SK-N-SH (cell line): ENCODE measurements around the gene ACSL3. TPM values are rescaled to one million over a fixed set of nuclear protein-coding genes. Genes with fewer than 3 reads are reported as not detected.

Source experiments
- CTCF ChIA-PET: fragments of 300-600, 350-600 bp; formaldehyde crosslinking; extraction: SDS; loops from one replicate; lab custom pipeline; 2021; lab: Yijun Ruan, JAX
- POLR2A ChIA-PET: fragments of 350-600 bp; sonication (Branson Sonifier 250); formaldehyde crosslinking; extraction: SDS; loops from one replicate; lab custom pipeline; 2020; ENCODE audit warnings: antibody characterized with exemption, inconsistent platforms; lab: Yijun Ruan, JAX
- DNase-seq: peaks from one replicate; pipeline ENCODE4 v3.0.0; 2012
- H2AFZ ChIP-seq: fragments of 200-600 bp; sonication (generic); 2 replicates; pipeline ENCODE4 v1.8.1; 2016; ENCODE audit warnings: antibody characterized with exemption, mild to moderate bottlenecking, low read depth
- H3F3A ChIP-seq: fragments of 200-600 bp; sonication (generic); replicated peaks from 2 replicates; pipeline ENCODE3; 2016; ENCODE audit warnings: antibody characterized with exemption, mild to moderate bottlenecking; ENCODE audit not compliant: insufficient read depth
- H3K27ac ChIP-seq, 2 experiments: fragments of 200-500 bp in 1 of 2; fragments of 200-600 bp in 1 of 2; sonication (Bioruptor generic) in 1 of 2; sonication (generic), shearing (Covaris generic) in 1 of 2; 2 replicates each; pipeline versions ENCODE4 v1.5.1 to v1.6.1; 2014 to 2016; ENCODE audit warnings: low read depth in 2 of 2, inconsistent platforms in 1 of 2, low read length in 1 of 2, mild to moderate bottlenecking in 1 of 2, mixed read lengths in 1 of 2
- H3K27me3 ChIP-seq: fragments of 200-600 bp; sonication (generic), shearing (Covaris generic); 2 replicates; pipeline ENCODE4 v1.6.1; 2016; ENCODE audit warnings: mixed run types; ENCODE audit not compliant: insufficient read depth
- H3K36me3 ChIP-seq, 2 experiments: fragments of 200-500 bp in 1 of 2; fragments of 200-600 bp in 1 of 2; sonication (Bioruptor generic) in 1 of 2; sonication (generic) in 1 of 2; replicated peaks in 1 of 2; 2 replicates each; pipeline versions ENCODE3 to v1.5.1; 2014 to 2016; ENCODE audit warnings: low read length in 1 of 2, mild to moderate bottlenecking in 1 of 2; ENCODE audit not compliant: insufficient read depth in 2 of 2, control insufficient read depth in 1 of 2
- H3K4me1 ChIP-seq, 2 experiments: fragments of 200-500 bp in 1 of 2; fragments of 200-600 bp in 1 of 2; sonication (Bioruptor generic) in 1 of 2; sonication (generic), shearing (Covaris generic) in 1 of 2; 2 replicates each; pipeline versions ENCODE4 v1.5.1 to v1.6.1; 2014 to 2016; ENCODE audit warnings: low read depth in 1 of 2, low read length in 1 of 2, mixed run types in 1 of 2; ENCODE audit not compliant: insufficient read depth in 2 of 2, control insufficient read depth in 1 of 2
- H3K4me2 ChIP-seq: fragments of 200-600 bp; sonication (generic), shearing (Covaris generic); 2 replicates; pipeline ENCODE4 v1.6.1; 2017; ENCODE audit warnings: mixed run types
- H3K4me3 ChIP-seq, 2 experiments: fragments of 200-500 bp in 1 of 2; fragments of 200-600 bp in 1 of 2; sonication (Bioruptor generic) in 1 of 2; sonication (generic), shearing (Covaris generic) in 1 of 2; 2 replicates each; pipeline versions ENCODE4 v1.5.1 to v1.8.1; 2014 to 2016; ENCODE audit warnings: low read depth in 2 of 2, inconsistent platforms in 1 of 2, low read length in 1 of 2, mild to moderate bottlenecking in 1 of 2, mixed read lengths in 1 of 2, moderate library complexity in 1 of 2
- H3K79me2 ChIP-seq: fragments of 200-600 bp; sonication (generic); 2 replicates; pipeline ENCODE4 v1.8.1; 2017; ENCODE audit warnings: mild to moderate bottlenecking; ENCODE audit not compliant: insufficient read depth
- H3K9ac ChIP-seq: fragments of 200-600 bp; sonication (generic); 2 replicates; pipeline ENCODE4 v1.6.1; 2017; ENCODE audit warnings: mixed run types
- H3K9me2 ChIP-seq: fragments of 200-600 bp; sonication (generic); 2 replicates; pipeline ENCODE4 v1.6.1; 2017; ENCODE audit warnings: mixed run types
- H3K9me3 ChIP-seq: fragments of 200-600 bp; sonication (generic); 2 replicates; pipeline ENCODE4 v1.6.1; 2017; ENCODE audit warnings: mixed run types, mild to moderate bottlenecking, moderate library complexity
- H4K20me1 ChIP-seq: fragments of 200-600 bp; sonication (generic); 2 replicates; pipeline ENCODE4 v1.6.1; 2017; ENCODE audit warnings: mild to moderate bottlenecking, mixed run types; ENCODE audit not compliant: insufficient read depth
- CHD2 ChIP-seq: fragments of 150-350 bp; IDR thresholded peaks from 2 replicates; pipeline ENCODE4 v1.6.1; 2018; ENCODE audit warnings: low read length; ENCODE audit not compliant: partially characterized antibody
- CTCF ChIP-seq: fragments of 200-600 bp; sonication (generic); IDR thresholded peaks from 2 replicates; pipeline ENCODE4 v1.6.1; 2017; ENCODE audit warnings: antibody characterized with exemption, mild to moderate bottlenecking, moderate library complexity
- ELF1 ChIP-seq: IDR thresholded peaks from 2 replicates; pipeline ENCODE4 v1.4.0; 2012
- EP300 ChIP-seq, 2 experiments: IDR thresholded peaks; 2 replicates each; pipeline versions ENCODE4 v1.4.0 to v1.6.1; 2012; ENCODE audit warnings: borderline replicate concordance in 1 of 2, low read depth in 1 of 2, low read length in 1 of 2
- EZH2phosphoT487 ChIP-seq: fragments of 200-600 bp; sonication (generic); IDR thresholded peaks from 2 replicates; pipeline ENCODE4 v1.6.1; 2017; ENCODE audit warnings: low read depth, mixed run types, mild to moderate bottlenecking, antibody characterized with exemption, moderate library complexity, borderline replicate concordance
- FOSL2 ChIP-seq: IDR thresholded peaks from 2 replicates; pipeline ENCODE4 v1.4.0; 2012; ENCODE audit warnings: low read depth, mild to moderate bottlenecking, moderate library complexity, borderline replicate concordance
- FOXM1 ChIP-seq: IDR thresholded peaks from 2 replicates; pipeline ENCODE4 v1.4.0; 2012; ENCODE audit warnings: low read depth, mild to moderate bottlenecking
- GABPA ChIP-seq: IDR thresholded peaks from 2 replicates; pipeline ENCODE4 v1.4.0; 2012; ENCODE audit warnings: low read depth, mild to moderate bottlenecking
- GATA2 ChIP-seq: sonication (generic); formaldehyde crosslinking; IDR thresholded peaks from 2 replicates; pipeline ENCODE4 v1.5.0; 2020; ENCODE audit warnings: mild to moderate bottlenecking, missing genetic modification reagents
- MAX ChIP-seq: IDR thresholded peaks from 2 replicates; pipeline ENCODE4 v1.4.0; 2012; ENCODE audit warnings: low read depth
- MXI1 ChIP-seq: IDR thresholded peaks from 2 replicates; pipeline ENCODE4 v1.6.1; 2012; ENCODE audit warnings: mild to moderate bottlenecking, low read depth, low read length, improper control_type of control experiment
- NRF1 ChIP-seq: IDR thresholded peaks from 2 replicates; pipeline ENCODE4 v1.6.1; 2012; ENCODE audit warnings: low read depth, mild to moderate bottlenecking, low read length
- RAD21 ChIP-seq: IDR thresholded peaks from 2 replicates; pipeline ENCODE4 v1.6.1; 2012; ENCODE audit warnings: mild to moderate bottlenecking, low read length
- REST ChIP-seq: IDR thresholded peaks from 2 replicates; pipeline ENCODE4 v1.6.1; 2012; ENCODE audit warnings: mild to moderate bottlenecking, low read depth, low read length, moderate library complexity
- RFX5 ChIP-seq: IDR thresholded peaks from 2 replicates; pipeline ENCODE4 v1.6.1; 2012; ENCODE audit warnings: mild to moderate bottlenecking, improper control_type of control experiment, low read length
- RXRA ChIP-seq: IDR thresholded peaks from 2 replicates; pipeline ENCODE4 v1.4.0; 2012; ENCODE audit warnings: low read depth, mild to moderate bottlenecking, borderline replicate concordance
- SIN3A ChIP-seq: IDR thresholded peaks from 2 replicates; pipeline ENCODE4 v1.6.1; 2012; ENCODE audit warnings: low read depth, mild to moderate bottlenecking, low read length, moderate library complexity, borderline replicate concordance
- TAF1 ChIP-seq: IDR thresholded peaks from 2 replicates; pipeline ENCODE4 v1.6.1; 2012; ENCODE audit warnings: low read depth, mild to moderate bottlenecking, low read length, moderate library complexity, borderline replicate concordance
- TEAD4 ChIP-seq: IDR thresholded peaks from 2 replicates; pipeline ENCODE4 v1.4.0; 2012; ENCODE audit warnings: mild to moderate bottlenecking, borderline replicate concordance; ENCODE audit not compliant: insufficient read depth
- WGBS: methylation state at CpG from one replicate; pipeline ENCODE4 v1.1.6; 2017; ENCODE audit warnings: low lambda C conversion rate; 5-methylcytosine and 5-hydroxymethylcytosine counted together
- polyA plus RNA-seq, 3 experiments: library from polyadenylated mRNA; depleted of rRNA; stranded (reverse); fragments of >200 nt; gene quantifications; 2 replicates each; pipeline ENCODE4 v1.2.3, GENCODE V29; 2012

The ACSL3 gene
- polyA plus RNA-seq, 1 of the 3 experiments (the other 2 are of a cell fraction): 15.7 TPM

- WGBS: 90% methylated on average over 6 of the region's 6 CpGs
- TF ChIP-seq GATA2 (CRISPR knock-in tag) (no peak), FOXM1 (no peak), EZH2phosphoT487 (no peak), MAX (no peak), FOSL2 (no peak), NRF1 (no peak), RAD21 (no peak), TAF1 (no peak), RXRA (no peak), ELF1 (no peak), CHD2 (no peak), GABPA (no peak), TEAD4 (no peak), EP300 (IDR thresholded peaks at IDR 0.05; ENCODE audit: borderline replicate concordance in 1 of 2, low read depth in 1 of 2, low read length in 1 of 2) (no peak), REST (no peak), RFX5 (no peak), CTCF (no peak), MXI1 (no peak), SIN3A (no peak)
- no peak overlapping the region for H3K4me3 ChIP-seq
- H3K9ac ChIP-seq: no peak overlapping the region
- no peaks in the 10 kb centered on the region for H3K36me3 ChIP-seq
- H3K9me3 ChIP-seq: no peaks in the 10 kb centered on the region
- ChIA-PET POLR2A (no interaction called here), CTCF (interaction anchor here (0.6 to 1.8 kb wide), 2 partner anchors 54 to 829 kb away, joined by 4 to 10 read pairs; no protein-coding TSS in a partner anchor)
- DNase-seq: no peak
- no peak overlapping the region for H3K27ac ChIP-seq
- H3K79me2 ChIP-seq: no peaks in the 10 kb centered on the region
- H4K20me1 ChIP-seq: no peaks in the 10 kb centered on the region
- peaks cover 6% of the 10 kb centered on the region in 2 experiments; a peak in 3 of 4 replicates for H3K4me1 ChIP-seq
- no peak overlapping the region for H3K4me2 ChIP-seq
- no peaks in the 10 kb centered on the region for H3K9me2 ChIP-seq
- H3K27me3 ChIP-seq: no peaks in the 10 kb centered on the region
- H2AFZ ChIP-seq: no peak overlapping the region
- no peaks in the 10 kb centered on the region for H3F3A ChIP-seq
Measured at GRCh38 chr2:222968550-222969155, 107.8 kb downstream of the ACSL3 start.
